GM19452 (cell line): ENCODE results near the gene C1orf167.

Experiments used
- ATAC-seq: cut with Tn5 transposase; IDR thresholded peaks from one replicate; pipeline ENCODE4 v1.9.1; 2021; ENCODE audit not compliant: unreplicated experiment

Gene C1orf167, protein sequence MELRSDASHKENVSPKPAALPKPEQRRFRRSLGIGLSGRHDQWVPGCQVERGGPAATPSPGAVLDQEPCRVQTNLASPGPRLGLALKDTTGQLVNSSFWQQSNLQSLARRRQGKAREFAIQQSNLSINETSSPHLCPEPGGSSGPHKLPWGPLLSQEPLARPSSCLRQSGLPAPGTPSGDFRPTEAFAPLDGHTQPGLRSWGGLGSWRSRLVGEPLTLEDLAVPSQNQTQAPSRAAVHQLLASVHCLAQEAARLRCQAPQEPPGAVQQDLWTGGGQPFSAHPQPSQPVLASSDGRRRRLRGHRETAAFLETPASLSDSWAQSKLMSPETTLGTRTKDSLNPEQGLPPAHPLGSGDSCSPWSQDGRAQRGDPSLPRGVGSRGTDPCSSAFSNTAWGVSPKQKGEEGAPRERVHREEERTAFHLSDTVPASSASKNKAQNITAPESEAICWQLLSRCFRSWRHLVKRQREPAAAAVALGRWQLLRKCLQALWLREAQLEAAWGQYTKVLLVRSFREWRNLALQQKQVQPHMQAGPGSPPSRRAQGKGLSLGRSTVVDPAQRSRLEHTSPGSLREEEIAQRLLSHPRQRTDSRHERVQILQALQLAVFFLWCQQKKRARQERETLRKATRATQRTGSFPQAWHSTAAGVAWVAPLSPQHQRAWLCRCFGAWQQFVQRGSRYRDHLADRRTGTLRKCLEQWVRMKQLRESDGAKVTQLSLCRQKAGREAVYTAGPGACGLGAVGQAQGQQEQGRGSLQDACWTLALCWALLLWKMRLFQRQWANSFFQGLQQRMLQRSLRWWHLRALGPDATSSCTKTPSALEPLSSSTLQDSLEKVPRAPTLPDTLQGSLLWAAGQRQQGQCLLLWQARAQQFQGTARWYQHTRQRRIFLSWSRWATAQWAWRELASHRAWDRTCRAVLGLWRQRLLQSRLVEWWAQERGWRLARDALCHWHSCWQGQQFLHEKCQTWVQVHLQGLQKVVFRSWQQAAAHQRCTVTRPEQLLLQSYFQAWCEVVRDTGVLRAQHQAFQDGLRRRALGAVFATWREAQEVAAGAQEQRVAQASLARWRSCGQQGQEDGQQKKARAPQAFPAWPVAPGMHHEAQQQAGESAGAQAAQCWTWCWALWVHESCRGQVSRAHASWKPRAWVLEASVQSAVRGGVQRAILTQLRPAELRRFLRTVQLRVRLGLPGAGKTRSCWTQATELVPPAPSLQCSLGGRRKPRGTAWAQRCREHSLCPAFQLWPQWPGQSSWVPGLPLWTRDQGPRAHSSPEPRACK (N-terminal part only)

DNA sequence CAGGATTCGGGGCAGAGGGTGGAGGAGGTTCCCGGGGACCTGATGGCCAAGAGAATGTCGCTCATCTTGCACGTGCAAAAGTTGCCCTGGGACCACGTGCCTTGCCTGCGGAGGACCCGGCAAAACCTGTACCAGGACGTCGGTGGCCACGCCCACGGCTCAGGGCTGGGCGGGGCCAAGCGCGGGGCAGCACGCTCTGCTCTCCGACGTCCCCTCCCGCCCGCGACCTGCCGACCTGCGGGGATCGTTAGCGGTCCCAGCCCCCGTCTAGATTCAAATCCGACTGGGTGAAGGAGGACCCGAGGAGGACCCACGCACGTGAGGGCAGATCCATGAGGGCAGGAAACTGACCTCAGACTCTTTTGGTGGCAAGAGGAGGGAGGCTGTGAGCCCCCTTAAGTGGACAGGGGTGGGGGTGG lies at the start of gene C1orf167:
C1orf167 (plus strand) TSS at position 206 of the 419 bp plus-strand sequence. CDS start 2,208 bp downstream, outside the sequence.
- no peak for ATAC-seq

DNA sequence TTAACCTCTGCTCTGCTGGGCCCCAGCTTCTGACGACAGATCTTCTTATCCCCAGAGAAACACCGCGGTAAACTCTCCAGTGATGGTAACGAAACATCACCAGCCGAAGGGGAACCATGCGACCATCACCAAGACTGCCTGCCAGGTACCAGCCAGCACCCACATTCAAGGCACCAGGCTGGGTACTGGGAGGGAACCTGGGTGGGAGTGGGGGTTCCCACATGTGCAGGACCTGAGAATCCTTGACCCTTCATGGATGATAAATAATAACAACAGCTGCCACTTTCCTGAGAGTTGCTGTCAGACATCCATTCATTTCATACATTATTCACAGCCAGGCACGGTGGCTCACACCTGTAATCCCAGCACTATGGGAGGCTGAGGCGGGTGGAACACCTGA lies 49.7 kb upstream of the C1orf167 start:
- ATAC-seq, result no peak

DNA sequence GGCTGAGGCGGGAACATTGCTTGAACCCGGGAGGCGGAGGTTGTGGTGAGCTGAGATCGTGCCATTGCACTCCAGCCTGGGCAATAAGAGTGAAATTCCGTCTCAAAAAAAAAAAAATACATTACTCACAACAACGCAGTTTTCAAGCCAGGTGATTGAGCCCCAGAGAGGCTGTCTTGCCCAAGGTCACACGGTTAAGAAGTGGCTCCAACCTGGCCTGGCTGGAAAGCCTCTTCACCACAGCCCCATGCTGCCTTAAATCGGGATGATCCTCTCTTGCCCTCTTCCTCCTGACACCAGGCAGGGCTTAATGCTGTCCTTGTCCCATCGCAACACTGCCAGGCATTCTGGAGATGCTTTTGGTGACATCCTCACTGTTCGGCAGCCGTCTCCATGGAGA lies 48.9 kb upstream of the C1orf167 start:
- ATAC-seq, result no peak

DNA sequence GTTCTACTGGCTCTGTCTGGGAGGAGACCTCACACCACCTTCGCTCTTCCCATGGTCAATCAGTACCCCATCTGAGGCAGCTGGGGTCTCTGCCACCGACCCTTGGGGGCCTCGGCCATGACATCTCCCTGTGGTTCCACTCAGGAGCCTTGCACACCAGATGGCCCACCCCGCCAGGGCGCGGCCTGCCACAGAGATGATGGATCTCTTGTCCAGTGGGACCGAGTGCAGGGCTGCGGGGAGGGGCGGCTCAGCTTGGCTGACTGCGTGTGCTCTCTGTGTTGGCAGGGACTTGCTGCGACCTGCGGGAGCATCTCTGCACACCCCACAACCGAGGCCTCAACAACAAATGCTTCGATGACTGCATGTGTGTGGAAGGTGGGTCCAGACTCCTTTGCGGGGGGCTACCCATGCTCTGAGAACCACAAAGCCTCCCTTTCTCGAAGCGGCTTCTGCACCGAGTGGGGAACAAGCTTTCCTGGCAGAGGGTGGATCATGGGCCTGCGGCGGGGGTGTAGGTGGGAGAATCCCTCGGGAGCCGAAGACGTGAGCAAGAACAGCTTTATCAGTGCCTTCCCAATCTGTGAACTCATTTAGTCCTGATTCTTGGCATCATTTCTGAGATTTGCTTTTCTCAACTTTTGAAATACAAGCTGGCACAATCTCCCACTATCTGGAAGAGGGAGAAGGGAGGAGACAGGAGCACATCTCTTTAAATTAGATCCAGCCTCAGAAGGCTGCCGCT lies 47.0 kb upstream of the C1orf167 start:
- ATAC-seq, result no peak

DNA sequence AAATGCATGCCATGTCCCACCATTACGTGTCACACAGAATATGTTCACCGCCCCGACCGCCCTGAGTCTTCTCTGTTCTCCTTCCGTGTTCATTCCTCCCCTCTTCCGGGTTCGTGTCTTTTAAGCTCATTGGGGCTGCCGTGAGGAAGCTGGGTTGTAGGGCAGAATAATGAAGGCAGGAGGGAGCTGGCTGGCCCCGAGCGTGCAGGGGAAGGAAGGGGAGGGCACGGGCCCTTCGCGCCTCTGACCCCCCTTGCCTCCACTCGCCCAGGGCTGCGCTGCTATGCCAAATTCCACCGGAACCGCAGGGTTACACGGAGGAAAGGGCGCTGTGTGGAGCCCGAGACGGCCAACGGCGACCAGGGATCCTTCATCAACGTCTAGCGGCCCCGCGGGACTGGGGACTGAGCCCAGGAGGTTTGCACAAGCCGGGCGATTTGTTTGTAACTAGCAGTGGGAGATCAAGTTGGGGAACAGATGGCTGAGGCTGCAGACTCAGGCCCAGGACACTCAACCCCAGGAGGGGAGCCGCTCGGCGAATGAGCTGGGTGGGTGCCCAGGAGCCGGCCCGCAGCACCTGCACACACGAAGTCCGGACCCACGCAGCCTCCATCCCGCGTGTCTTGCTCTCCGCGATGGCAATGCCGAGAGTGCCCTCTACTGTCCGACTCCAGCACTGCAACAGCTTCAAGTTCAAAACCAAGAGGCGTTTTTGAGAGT lies 42.5 kb upstream of the C1orf167 start:
- no peak for ATAC-seq

DNA sequence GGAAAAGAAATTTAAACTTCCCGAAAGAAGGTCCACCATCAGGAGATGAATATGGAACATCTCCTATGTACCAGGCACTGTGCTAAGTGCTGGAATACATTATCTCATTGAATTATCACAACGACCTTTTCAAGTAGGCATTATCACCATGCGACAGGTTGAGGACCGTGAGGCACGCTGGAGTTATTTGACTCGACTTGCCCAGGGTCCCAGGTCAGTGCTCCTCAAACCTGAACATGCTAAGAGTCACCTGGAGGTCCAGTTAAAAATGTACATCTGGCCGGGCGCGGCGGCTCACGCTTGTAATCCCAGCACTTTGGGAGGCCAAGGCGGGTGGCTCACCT lies 42.0 kb upstream of the C1orf167 start:
- ATAC-seq, result no peak

DNA sequence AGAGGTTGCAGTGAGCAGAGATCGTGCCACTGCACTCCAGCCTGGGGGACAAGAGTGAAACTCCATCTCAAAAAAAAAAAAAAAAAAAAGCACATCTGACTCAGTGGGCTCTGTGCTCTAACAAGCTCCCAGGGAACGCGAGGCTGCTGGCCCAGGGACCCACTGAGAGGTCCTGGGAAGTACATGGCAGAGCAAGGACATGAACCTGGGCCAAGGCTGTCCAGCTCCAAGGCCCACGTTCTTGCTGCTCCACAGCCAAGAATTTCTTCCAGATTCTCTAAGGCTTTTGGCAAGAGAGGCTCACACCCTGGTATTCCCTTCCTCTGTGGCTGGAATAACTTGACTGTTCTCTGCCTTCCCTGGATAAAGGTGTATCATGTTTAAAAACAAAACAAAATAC lies 41.5 kb upstream of the C1orf167 start:
- ATAC-seq, result no peak

DNA sequence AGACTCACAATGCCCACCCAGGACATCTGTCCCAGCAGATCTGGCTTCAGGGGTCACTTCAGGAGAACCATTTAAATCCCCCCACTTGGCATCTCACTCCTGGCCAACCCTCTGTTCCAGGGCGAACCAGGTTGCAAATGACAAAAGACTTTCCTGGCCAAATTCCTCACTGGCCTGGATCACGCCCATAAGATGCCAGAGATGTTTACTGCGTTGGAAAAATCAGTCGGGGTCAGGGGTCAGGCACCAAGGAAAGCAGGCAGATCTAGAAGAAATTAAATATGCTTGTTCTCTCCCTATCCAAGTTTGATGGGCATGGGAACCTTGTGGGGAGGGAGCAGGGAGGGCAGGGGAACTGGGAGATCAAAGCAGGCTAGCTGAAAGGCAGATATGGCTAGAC lies 40.7 kb upstream of the C1orf167 start:
- ATAC-seq, result no peak

DNA sequence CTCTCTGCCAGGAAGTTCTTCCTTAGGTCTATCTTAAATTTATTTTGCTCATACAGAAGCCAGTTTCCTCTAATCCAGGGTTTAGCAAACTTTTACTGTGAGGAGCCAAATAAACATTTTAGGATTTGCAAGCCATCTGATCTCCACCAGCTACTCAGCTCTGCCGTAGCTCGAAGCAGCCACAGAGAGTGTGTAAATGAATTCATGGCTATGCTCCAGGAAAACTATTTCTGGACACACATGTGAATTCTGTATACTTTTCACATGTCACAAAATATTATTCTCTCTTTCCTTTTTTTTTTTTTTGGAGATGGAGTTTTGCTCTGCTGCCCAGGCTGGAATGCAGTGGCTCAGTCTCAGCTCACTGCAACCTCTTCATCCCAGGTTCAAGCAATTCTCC lies 39.5 kb upstream of the C1orf167 start:
- ATAC-seq, result no peak

DNA sequence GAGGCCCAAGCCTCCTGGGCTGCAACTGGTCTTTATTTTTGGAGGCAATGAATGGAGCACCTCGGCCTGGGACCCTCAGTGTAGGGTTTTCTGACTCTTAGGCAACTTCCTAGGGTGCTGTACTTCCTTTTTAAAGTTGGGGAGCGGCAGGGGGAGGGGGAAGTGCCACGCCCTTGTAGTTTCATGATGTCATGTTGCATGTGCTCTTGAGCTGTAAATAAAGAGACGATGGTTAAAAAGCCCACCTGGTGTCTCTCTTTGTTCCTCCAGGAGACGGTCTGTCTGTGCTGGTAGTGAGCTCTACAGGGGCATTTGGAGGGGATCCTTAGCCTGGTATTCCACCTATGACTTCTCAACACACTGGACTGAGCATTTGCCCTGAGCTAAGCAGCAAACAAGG lies 36.4 kb upstream of the C1orf167 start:
- no peak for ATAC-seq

DNA sequence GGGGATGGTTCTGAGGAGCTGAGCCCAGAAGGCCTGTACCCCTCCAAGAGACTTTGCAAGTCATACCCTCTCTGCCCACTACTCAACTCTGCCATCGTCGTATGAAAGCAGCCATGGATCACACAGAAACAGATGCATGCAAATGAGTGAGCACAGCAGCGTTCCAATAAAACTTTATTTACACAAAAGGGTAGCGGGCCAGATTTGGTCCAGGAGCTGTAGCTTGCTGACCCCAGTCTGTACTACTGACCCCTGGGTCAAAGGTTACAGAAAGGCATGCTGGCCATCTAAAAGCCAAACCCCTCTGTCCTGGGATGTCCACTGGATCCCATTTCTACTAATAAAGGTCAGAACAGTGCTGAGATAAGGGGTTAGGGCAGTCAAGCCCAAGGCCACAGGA lies 34.9 kb upstream of the C1orf167 start:
- no peak for ATAC-seq

DNA sequence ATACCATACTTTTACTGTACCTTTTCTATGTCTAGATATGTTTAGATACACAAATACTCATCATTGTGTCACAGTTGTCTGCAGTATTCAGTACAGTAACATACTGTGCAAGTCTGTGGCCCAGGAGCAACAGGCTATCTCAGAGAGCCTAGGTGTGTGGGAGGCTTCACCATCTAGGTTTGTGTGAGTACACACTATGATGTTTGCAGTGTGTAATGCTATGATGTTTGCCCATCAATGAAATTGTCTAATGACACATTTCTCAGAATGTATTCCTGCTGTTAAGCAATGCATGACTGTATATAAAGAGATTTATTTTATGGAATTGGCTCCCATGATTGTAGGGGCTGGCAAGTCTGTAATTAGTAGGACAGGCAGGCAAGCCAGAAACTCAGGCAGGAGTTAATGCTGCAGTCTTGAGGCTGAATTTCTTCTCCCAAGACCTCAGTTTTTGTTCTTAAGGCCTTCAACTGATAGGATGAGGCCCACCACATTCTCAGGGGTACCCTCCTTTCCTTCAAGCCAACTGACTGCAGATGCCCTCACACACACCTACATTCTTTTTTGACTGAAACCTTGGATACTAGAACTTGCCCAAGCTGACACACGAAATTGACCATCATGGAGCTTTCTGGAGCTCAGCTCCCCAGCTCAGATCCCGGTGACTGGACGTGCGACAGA lies 33.7 kb upstream of the C1orf167 start:
- no peak for ATAC-seq

DNA sequence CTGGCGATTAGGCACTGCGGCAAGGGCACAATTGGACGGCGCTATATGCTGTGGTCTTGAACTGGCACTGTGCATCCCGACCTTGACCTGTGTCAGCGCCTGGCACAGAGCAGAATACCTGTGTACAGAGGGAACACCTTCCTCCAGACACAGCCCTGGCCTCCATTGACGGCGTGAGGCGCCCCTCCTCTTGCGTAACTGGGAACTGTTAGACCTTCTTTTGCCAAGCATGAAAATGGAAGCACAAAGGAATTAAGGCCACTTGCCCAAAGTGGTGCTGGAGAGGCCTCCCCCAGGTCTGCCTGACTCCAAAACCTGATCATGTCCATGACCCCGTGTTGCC lies 32.9 kb upstream of the C1orf167 start:
- no peak for ATAC-seq

DNA sequence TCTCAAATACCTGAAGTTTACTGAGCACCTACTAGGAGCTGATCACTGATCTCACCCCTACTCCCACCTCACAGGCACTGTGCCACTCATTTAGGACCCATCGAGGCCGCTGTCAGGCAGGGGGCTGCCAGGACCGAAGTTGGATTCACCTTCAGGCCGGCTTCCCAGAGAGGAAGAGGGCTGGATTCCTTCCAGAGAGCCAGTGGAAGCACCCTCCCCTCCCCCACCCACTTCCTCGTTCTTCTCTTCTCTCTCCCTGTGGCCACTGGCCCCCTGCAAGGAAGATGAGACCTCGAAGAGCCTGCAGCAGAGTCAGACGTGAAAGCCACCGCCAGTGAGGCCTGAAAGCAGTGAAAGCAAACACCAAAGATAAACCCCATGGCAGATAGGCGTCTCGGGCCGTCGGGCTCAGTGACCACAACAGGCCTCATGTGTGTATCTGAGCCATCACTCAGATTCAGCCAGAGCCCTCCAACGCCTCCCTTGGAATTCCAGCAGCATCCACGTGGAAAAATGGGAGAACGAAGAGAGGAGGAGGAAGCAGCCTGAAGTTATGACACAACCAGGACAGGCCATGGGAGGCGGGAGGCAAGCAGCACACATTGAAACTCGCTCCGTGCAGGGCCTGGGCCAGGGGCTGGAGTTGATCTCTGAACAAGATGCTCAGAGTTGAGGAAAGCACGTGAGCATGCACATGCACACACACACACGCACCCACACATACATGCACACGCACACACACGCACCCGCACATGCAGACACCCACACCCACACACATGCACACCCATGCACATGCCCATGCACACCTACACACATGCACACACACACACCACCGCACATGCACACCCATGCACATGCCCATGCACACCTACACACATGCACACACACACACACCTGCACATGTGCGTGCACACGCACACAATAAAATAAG lies 32.2 kb upstream of the C1orf167 start:
- ATAC-seq, result no peak

DNA sequence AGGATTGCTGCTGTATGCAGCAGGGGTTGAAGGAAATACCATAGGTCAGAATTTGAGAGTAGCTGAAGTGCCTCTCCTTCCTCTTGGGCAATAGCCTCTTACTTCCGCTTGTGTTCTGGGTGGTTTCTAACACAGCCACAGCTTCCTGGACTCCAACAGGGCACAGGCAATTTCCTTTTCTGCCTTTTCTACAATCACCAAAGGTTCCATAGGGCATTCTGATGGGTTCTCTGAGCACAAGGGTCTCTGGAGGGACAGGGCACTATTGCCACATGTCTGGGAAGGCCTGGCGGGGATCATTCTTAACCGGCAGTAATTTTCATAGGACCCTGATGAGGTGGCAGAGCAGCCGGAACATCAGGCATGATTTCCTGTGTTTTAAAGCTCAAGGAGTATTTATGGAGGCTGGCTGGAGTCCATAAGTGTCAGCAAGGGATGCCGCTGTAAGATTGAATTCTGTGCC lies 31.5 kb upstream of the C1orf167 start:
- ATAC-seq, result peak; percentile 53

DNA sequence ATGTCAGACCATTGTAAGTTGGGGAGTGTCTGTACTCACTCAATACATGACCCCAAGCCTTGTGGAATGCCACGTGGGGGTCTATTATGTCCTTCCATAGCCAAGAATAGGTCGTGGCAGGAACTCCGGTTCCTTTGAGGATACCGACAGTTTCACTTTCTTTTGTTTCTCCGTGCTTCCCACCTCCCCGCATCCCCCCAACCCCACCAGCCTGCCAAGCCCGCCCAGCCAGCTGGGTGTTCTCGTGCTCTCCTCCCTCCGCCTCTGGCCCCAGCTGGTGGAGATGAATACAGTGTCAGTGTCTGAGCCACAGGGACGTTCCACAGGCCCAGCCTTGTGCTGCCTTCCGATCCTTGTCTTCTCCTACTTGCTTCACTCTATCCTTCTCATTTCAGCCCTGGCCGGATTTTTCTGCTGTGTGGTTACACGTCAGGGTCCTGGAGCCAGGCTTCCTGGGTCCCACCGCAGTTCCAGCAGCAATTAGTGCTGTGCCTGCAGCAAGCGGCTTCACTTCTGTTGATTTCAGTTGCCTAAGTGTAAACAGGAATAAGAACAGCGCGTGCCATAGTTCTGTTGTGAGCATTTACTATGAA lies 30.2 kb upstream of the C1orf167 start:
- ATAC-seq, result no peak

DNA sequence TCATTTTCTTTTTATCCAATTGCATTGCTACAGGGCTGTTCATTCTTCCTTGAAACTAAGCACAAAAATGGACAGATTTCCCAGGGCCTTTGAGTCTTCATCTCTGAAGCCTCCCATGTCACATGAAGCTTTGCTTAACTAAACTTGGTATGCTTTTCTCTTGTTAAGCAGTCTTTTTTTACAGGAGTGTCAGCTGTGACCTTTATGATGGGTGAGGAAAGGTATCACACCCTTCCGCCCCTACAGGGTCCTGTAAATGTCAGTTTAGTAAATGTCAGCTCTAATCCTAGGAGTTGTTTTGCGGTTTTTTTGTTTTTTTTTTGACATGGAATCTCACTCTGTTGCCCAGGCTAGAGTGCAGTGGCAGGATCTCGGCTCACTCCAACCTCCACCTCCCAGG lies 28.7 kb upstream of the C1orf167 start:
- ATAC-seq, result no peak

DNA sequence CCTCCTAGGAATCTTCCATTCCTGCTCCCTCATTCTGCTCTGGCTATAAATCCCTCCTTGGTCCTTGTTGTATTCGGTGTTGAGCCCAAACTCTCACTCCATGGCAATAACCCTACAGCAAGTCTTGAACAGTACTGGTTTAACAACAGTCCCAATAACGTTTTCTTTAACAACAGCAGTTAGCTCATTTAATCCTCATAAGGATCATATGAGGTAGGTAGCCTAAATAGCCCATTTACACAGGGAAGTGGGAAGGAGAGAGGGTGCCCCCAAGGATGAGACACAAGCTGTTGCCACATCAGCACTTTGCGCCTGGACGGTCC lies 26.5 kb upstream of the C1orf167 start:
- ATAC-seq, result no peak
